GM23248 (cell line): Measurements from ENCODE around the gene ZMYND12.

Source experiments
- EZH2 ChIP-seq: fragments of 200-600 bp; sonication (generic); IDR thresholded peaks from 2 replicates; pipeline ENCODE4 v1.6.1; 2018; ENCODE audit warnings: antibody characterized with exemption, mild to moderate bottlenecking; ENCODE audit not compliant: insufficient read depth, poor library complexity, severe bottlenecking
- EZH2phosphoT487 ChIP-seq: fragments of 200-600 bp; sonication (generic); IDR thresholded peaks from 2 replicates; pipeline ENCODE4 v1.6.1; 2018; ENCODE audit warnings: antibody characterized with exemption, moderate library complexity, mild to moderate bottlenecking, low read depth; ENCODE audit not compliant: insufficient read depth

- TF ChIP-seq EZH2 (no peak), EZH2phosphoT487 (no peak)
These were observed 24.3 kb downstream of the ZMYND12 start for GRCh38 chr1:42431514-42431913.
